Cerebellar cortex (tissue), 1 donor: ENCODE data around the gene KRT74.
"Not testable (repeated sequence)": the region's sequence is repeated elsewhere in the genome, so short reads cannot be mapped to it uniquely, and the experiment has no call there.

ENCODE experiments used
- DNase-seq: peaks from one replicate; pipeline ENCODE4 v3.0.0-alpha.2; 2015; ENCODE audit warnings: low spot score

Gene KRT74

DNA sequence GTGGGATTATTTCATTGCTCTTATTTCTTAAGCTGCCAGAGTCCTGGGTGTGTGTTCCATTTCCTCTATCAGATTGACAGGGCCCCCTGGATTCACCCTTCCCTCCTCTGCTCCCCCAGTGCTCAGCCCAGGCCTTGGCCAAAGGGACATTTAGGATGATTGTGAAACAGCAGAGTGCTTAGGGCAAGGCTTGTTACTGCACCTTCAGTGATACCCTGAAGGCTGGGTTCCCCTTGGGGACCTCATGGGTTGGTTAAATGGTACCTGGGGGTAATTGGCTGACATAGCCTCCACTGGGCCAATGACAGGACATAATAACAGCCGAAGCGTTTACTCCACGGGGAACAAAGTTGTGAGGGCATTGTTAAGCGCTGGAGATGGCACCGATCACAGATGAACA is 28.9 kb upstream of the KRT74 start:
- no peak for DNase-seq

GRCh38 chr12:52601671-52602070 is 28.0 kb upstream of the KRT74 start:
- no peak for DNase-seq

DNA sequence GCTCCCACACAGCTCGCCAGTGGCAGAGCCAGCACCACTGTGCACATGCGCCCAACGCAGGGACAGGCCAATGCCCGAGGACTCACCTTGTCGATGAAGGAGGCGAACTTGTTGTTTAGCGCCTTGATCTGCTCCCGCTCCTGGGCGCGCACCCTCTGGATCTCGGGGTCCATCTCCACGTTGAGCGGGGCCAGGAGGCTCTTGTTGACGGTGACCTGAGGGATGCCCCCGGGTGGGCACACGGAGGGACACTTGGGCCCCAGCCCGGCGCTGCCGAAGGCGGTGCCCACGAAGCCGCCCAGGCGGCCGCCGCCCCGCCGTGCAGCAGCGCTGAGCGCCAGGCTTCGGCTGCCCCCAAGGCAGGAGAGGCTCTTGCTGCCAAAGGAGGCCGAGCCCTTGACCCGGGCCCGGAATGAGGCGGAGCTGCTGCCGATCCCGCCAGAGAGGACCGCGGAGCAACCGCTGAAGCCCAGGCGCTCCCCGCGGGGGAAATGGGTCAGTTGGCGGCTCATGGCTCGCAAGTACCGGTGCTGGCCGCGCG is 27.4 kb upstream of the KRT74 start, which contains the start of gene KRT72:
Gene KRT72 (minus strand): TSS at position 523 of the 541 bp plus-strand sequence. CDS start 11 bp downstream, at position 512.
- DNase-seq: no peak

DNA sequence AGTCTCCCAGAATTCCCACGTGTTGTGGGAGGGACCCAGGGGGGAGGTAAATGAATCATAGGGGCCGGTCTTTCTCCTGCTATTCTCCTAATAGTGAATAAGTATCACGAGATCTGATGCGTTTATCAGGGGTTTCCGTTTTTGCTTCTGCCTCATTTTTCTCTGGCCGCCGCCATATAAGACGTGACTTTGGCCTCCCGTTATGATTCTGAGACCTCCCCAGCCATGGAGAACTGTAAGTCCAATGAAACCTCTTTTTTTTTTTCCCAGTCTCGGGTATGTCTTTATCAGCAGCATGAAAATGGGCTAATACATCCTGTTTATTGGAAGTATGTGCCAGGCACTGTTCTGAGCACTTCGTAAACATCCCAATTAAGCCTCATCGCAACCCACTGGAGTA is 26.8 kb upstream of the KRT74 start:
- no peak for DNase-seq

DNA sequence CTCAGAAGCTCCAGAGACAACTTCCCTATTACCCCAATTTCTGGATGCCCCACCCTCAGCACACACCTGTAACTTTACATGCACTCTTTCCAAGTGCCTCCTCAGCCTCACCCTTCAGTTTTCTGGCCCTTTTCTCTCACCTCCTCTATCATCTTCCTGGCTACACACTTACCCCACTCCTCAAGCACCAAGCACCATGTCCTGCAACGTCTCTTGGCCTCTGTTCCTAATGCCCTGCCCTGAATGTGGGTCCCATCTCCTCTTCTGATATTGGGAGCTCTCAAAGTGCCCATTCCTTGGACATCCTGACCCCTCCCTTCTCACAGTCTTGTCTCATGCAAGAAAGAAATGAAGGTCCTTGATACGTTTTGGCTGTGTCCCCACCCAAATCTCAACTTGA is 26.4 kb upstream of the KRT74 start:
- DNase-seq: no peak

GRCh38 chr12:52598966-52599365 is 25.3 kb upstream of the KRT74 start:
- DNase-seq: no peak

DNA sequence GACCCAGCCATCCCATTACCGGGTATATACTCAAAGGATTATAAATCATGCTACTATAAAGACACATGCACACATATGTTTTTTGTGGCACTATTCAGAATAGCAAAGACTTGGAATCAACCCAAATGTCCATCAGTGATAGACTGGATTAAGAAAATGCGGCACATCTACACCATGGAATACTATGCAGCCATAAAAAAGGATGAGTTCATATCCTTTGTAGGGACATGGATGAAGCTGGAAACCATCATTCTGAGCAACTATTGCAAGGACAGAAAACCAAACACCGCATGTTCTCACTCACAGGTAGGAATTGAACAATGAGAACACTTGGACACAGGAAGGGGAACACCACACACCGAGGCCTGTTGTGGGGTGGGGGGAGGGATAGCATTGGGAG is 20.6 kb upstream of the KRT74 start:
- DNase-seq: not testable (repeated sequence)

GRCh38 chr12:52591521-52591920 is 17.9 kb upstream of the KRT74 start:
- no peak for DNase-seq

DNA sequence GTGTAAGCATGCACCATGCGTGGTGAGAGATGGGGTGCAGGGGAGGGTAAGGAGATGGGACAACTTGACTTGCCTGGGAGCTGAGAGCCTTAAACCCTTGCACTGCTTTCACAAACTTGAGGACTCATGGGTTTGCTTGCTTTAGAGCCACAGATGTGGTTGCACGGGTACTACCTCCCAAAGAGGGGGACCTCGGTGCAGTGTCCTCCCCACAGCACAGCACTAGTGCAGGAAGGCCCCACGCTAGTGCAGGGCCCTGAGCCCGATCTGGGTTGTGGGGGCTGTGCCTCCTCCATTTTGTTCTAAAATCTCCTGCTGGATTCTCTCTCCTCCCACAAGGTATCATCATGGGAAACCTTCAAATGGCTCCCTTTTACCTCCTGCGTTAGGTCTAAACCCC is 16.4 kb upstream of the KRT74 start:
- DNase-seq: no peak

- DNase-seq: no peak
Observed at GRCh38 chr12:52587563-52587962, 13.9 kb upstream of the KRT74 start.

- no peak for DNase-seq
Observed at GRCh38 chr12:52585946-52586345, 12.3 kb upstream of the KRT74 start.

GRCh38 chr12:52585066-52585465 is 11.4 kb upstream of the KRT74 start:
- no peak for DNase-seq

DNA sequence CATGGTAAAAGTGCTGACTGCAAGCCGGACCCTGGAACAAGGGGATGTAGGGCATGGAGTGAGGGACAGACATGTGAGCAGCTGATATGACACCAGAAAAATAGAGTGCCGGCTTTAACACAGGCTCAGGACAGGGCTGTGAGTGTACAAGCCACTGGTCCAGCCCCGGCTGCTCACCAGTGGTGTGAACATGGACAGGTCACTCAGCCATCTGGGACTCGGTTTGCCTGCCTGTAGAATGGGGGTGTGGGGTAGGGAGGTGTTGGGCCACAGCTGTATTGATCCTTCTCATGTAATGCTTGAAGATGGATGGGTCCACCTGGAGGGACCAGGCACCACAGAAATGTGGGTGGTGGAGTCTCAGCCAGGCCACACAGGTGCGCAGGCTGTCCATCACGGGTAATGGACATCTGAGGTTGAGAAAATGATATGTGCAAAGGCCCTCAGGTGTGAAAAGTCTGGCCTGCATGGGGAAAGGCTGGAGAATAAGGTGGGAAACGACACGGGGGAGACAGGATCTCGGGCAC is 10.6 kb upstream of the KRT74 start:
- no peak for DNase-seq

DNA sequence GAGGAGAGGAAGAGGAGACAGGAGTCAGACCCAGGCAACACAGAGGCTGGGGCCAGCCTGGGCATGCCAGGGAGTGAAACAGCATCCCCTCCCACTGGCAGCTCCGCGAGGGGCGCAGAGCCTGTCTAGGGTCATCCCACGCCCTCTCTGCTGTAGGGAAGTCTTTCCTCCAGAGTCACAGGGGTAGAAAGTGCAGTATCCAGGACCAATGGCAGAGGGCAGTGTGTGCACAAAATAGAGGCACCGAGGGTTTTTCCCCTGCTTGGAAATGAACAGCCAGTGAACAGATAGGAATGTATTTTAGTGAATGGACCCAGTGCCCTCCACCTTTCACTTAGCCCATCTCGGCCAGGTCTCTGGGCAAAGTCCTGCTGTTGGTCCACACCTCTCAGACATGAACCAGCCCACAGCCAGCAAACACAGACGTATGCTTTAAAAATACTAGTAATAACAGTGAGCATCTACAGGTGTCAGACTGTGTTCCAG is 9.4 kb upstream of the KRT74 start:
- DNase-seq: peak; percentile 34

DNA sequence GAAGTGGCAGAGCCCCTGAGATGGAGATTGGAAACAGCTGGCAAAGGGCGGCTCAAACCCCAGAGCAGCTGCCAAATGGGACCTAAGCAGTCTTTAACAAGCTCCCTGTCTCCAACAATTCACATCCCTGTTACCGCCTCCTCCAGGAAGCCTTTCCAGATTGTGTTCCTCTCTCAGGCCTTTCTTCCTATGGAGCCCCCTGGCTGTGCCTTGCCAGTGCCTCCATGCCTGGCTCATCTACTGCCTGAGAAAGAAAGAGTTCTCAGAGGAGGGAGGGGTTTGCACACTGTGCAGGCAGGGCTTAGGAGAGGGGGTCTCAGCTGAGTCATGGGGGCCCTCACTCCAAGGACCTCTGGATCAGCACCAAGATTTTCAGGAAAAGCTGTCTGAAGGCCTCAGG is 8.8 kb upstream of the KRT74 start:
- DNase-seq: no peak

DNA sequence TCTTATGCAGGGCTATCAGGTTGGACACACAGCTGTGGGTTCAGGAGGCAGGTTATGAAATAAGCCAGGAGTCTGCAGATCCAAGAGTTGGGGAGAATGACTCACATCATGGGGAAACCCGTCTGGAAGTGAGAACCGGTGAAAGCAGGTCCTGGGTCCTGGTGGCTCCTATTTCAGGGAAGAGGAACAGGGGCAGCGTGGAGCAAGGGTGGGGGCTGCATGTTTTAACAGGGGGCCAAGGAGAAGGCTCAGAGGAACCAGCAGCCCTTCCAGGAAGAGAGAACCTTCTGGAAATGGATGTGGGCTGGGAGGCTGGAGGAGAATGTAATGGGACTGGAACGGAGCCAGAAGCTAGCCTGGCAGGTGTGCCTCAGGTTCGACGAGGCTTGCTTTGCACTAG is 7.8 kb upstream of the KRT74 start:
- no peak for DNase-seq

DNA sequence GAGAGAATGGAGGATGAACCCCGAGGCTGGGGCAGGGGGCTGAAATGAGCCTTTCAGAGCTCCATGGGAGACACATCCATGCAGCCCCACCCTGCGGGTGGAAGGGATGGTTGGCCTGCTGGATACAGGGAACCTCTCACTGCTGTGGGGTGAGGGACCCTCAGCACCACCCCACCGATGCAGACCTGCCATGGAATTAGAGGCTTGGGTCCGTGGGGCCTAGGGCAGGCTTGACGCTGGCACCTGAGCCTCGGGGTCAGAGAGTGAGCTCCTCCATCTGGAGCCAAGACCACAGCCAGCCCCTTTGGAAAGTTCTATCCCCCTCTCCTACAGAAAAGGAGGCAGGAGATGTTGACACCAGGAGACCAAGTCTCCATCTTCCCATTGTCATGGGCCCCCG is 7.4 kb upstream of the KRT74 start:
- no peak for DNase-seq

GRCh38 chr12:52580496-52580895 is 6.9 kb upstream of the KRT74 start:
- DNase-seq: no peak

GRCh38 chr12:52579468-52580465 is 6.1 kb upstream of the KRT74 start:
- DNase-seq: no peak

DNA sequence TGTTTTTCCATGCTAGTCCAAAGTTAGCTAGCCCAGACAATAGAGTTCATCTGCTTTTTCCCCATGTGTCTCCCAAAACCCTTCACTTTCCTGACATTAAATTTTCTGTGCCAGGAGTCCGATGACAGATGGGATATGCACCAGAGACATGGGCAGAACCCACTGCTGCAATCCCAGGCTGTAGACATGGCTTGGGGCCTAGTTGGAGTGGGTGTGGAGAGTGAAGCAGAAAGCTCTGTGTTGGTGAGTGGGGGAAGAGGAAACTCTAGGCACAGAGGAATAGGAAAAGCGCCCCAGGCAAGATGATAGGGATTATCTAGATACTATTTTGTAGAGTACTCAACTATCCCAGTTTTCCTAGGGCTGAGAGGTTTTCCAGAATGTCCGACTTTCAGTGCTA is 4.8 kb upstream of the KRT74 start:
- DNase-seq: no peak

DNA sequence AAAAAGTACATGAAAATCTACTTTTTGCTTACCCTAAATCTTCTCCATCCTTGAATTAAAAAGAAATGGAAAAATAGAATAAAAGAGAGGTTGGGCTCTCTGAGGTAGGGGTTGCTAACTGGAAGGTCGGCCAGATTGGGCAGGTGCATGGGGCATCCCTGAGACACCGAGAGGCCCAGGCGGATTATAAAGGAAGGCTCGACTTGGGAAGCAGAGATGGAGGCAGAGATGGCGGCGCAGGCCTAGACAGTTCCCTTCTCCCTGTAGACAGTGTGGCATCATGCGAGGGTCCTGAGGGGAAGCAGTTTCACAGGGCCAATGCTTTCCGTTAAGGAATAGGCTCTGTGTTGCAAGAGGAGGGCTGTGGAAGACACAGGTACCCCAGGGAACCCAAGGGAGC is 3.7 kb upstream of the KRT74 start:
- DNase-seq: no peak

- no peak for DNase-seq
Observed at GRCh38 chr12:52575948-52576347, 2.3 kb upstream of the KRT74 start.

- no peak for DNase-seq
Observed at GRCh38 chr12:52575256-52575655, 1.6 kb upstream of the KRT74 start.
